ENCODE measurements around the gene RINL.

GRCh38 chr19:38877781-38878574, at the start of gene RINL:
- TF ChIP-seq GATA3 (IDR thresholded peaks at IDR 0.05; ENCODE audit: low read depth, low read length) (no peak), GATA2 (IDR thresholded peaks at IDR 0.05; ENCODE audit: low read depth, low read length) (no peak)

All from SH-SY5Y (cell line).